Tibial nerve (tissue), 4 donors: ENCODE measurements around the gene CXXC5. TPM values are rescaled to one million over a fixed set of nuclear protein-coding genes. Genes with fewer than 3 reads are reported as not detected.
A peak's percentile ranks its signal among the peaks of the same experiment; 100 is the strongest.

Source experiments
- DNase-seq, 2 donors: peaks; one replicate each; pipeline ENCODE4 v3.0.0-alpha.2; 2019; ENCODE audit warnings: low spot score in 2 of 2
- H3K27ac ChIP-seq, 4 donors: fragments of 200-600 bp; sonication (generic) in 3 of 4; one replicate each; pipeline ENCODE4 v1.5.1; 2017 to 2019; ENCODE audit warnings: mild to moderate bottlenecking in 1 of 4
- H3K27me3 ChIP-seq, 2 donors: fragments of 200-600 bp; sonication (generic) in 1 of 2; one replicate each; pipeline versions ENCODE4 v1.5.1 to v1.6.0; 2017 to 2019
- H3K36me3 ChIP-seq, 3 donors: fragments of 200-600 bp; sonication (generic); one replicate each; pipeline ENCODE4 v1.5.1; 2018 to 2019
- H3K4me1 ChIP-seq, 4 donors: fragments of 200-600 bp; sonication (generic) in 3 of 4; one replicate each; pipeline ENCODE4 v1.5.1; 2017 to 2019
- H3K4me3 ChIP-seq, 4 donors: fragments of 200-600 bp; sonication (generic) in 3 of 4; one replicate each; pipeline ENCODE4 v1.5.1; 2017 to 2019; ENCODE audit warnings: mild to moderate bottlenecking in 1 of 4, moderate library complexity in 1 of 4
- H3K9me3 ChIP-seq, 4 donors: fragments of 200-600 bp; sonication (generic) in 3 of 4; one replicate each; pipeline ENCODE4 v1.5.1; 2017 to 2019
- EP300 ChIP-seq, 2 donors: sonication (generic); formaldehyde crosslinking; IDR thresholded peaks; one replicate each; pipeline ENCODE4 v1.6.1; 2017; ENCODE audit warnings: antibody characterized with exemption in 2 of 2, mild to moderate bottlenecking in 1 of 2
- POLR2A ChIP-seq, 2 donors: fragments of 450-650 bp; IDR thresholded peaks; one replicate each; pipeline ENCODE4 v1.6.1; 2017; ENCODE audit warnings: antibody characterized with exemption in 2 of 2, mild to moderate bottlenecking in 2 of 2, moderate library complexity in 2 of 2
- WGBS, 2 donors: methylation state at CpG; one replicate each; pipeline ENCODE4 v1.1.5; 2018; 5-methylcytosine and 5-hydroxymethylcytosine counted together
- total RNA-seq, 4 donors: library from RNA; depleted of rRNA; stranded (reverse); fragments of >200 nt; gene quantifications; one replicate each; pipeline ENCODE4 v1.1.0, GENCODE V29; 2016
- TF ChIP-seq, protein P1 (sequence below), 5 experiments: fragments of 200-600 bp in 3 of 5; fragments of 450-650 bp in 2 of 5; sonication (generic) in 3 of 5; IDR thresholded peaks; one replicate each; pipeline ENCODE4 v1.5.1; 2016 to 2019; ENCODE audit warnings: antibody characterized with exemption in 5 of 5, mild to moderate bottlenecking in 3 of 5, moderate library complexity in 2 of 5

CXXC5 gene
- total RNA-seq, 4 donors from 2014 or later = 45.0 to 80.4 (median 67.0) TPM

- H3K4me1 ChIP-seq = peaks cover 0 to 96% (median 60%) of the 10 kb centered on the region in 4 donors
- no peak for DNase-seq
- 48 to 62% methylated on average over 11 to 16 of the region's 19 CpGs for WGBS, 2 donors
- H3K4me3 ChIP-seq = no peak overlapping the region
- H3K36me3 ChIP-seq = peaks cover 0 to 33% (median 0%) of the 10 kb centered on the region in 3 donors
- no peak for TF ChIP-seq POLR2A (IDR thresholded peaks at IDR 0.05)
- TF ChIP-seq EP300 (IDR thresholded peaks at IDR 0.05) = no peak
- TF ChIP-seq, protein P1, sequence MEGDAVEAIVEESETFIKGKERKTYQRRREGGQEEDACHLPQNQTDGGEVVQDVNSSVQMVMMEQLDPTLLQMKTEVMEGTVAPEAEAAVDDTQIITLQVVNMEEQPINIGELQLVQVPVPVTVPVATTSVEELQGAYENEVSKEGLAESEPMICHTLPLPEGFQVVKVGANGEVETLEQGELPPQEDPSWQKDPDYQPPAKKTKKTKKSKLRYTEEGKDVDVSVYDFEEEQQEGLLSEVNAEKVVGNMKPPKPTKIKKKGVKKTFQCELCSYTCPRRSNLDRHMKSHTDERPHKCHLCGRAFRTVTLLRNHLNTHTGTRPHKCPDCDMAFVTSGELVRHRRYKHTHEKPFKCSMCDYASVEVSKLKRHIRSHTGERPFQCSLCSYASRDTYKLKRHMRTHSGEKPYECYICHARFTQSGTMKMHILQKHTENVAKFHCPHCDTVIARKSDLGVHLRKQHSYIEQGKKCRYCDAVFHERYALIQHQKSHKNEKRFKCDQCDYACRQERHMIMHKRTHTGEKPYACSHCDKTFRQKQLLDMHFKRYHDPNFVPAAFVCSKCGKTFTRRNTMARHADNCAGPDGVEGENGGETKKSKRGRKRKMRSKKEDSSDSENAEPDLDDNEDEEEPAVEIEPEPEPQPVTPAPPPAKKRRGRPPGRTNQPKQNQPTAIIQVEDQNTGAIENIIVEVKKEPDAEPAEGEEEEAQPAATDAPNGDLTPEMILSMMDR (IDR thresholded peaks at IDR 0.05) = no peak
- no peaks in the 10 kb centered on the region for H3K9me3 ChIP-seq
- peak overlapping the region; percentile 55 to 98 (median 80) for H3K27ac ChIP-seq
- H3K27me3 ChIP-seq = no peaks in the 10 kb centered on the region
Measured at GRCh38 chr5:139684881-139685749, 37.0 kb downstream of the CXXC5 start.

GRCh38 chr5:139685886-139686285 is 37.7 kb downstream of the CXXC5 start:
- Histone ChIP-seq H3K4me1 (peaks cover 0 to 96% (median 65%) of the 10 kb centered on the region in 4 donors), H3K27me3 (no peaks in the 10 kb centered on the region), H3K36me3 (peaks cover 0 to 26% (median 0%) of the 10 kb centered on the region in 3 donors), H3K4me3 (no peak overlapping the region), H3K9me3 (no peaks in the 10 kb centered on the region), H3K27ac (peak overlapping the region; percentile 13 to 98 (median 76))
- TF ChIP-seq POLR2A (IDR thresholded peaks at IDR 0.05) (no peak), EP300 (IDR thresholded peaks at IDR 0.05) (no peak)
- TF ChIP-seq, protein P1 (IDR thresholded peaks at IDR 0.05) = no peak
- 48 to 53% methylated on average over 5 of the region's 5 CpGs for WGBS, 2 donors
- no peak for DNase-seq

GRCh38 chr5:139686356-139686705 is 38.2 kb downstream of the CXXC5 start:
- H3K27me3 ChIP-seq = no peaks in the 10 kb centered on the region
- H3K9me3 ChIP-seq = no peaks in the 10 kb centered on the region
- peaks cover 0 to 21% (median 0%) of the 10 kb centered on the region in 3 donors for H3K36me3 ChIP-seq
- H3K27ac ChIP-seq = peak overlapping the region; percentile 13 to 98 (median 76)
- TF ChIP-seq EP300 (IDR thresholded peaks at IDR 0.05) (no peak), POLR2A (IDR thresholded peaks at IDR 0.05) (no peak)
- TF ChIP-seq, protein P1 (IDR thresholded peaks at IDR 0.05) = no peak
- no peak overlapping the region for H3K4me3 ChIP-seq
- peaks cover 0 to 94% (median 65%) of the 10 kb centered on the region in 4 donors for H3K4me1 ChIP-seq
- no peak for DNase-seq
- WGBS, 2 donors = 57 to 59% methylated on average over 5 of the region's 5 CpGs

- DNase-seq = no peak
- no peak for TF ChIP-seq EP300 (IDR thresholded peaks at IDR 0.05)
- TF ChIP-seq, protein P1 (IDR thresholded peaks at IDR 0.05) = no peak
- no peak overlapping the region for H3K4me3 ChIP-seq
- peak overlapping the region; percentile 13 to 98 (median 76) for H3K27ac ChIP-seq
- H3K9me3 ChIP-seq = no peaks in the 10 kb centered on the region
- H3K27me3 ChIP-seq = no peaks in the 10 kb centered on the region
- H3K36me3 ChIP-seq = peaks cover 0 to 19% (median 0%) of the 10 kb centered on the region in 3 donors
- H3K4me1 ChIP-seq = peaks cover 0 to 89% (median 63%) of the 10 kb centered on the region in 4 donors
- 61% methylated on average over 12 to 18 of the region's 18 CpGs for WGBS, 2 donors
Measured at GRCh38 chr5:139686706-139687441, 38.7 kb downstream of the CXXC5 start.
